Keratinocyte (primary cell): ENCODE measurements around the gene PTPRN2. TPM values are rescaled to one million over a fixed set of nuclear protein-coding genes. Genes with fewer than 3 reads are reported as not detected.
"Not testable (repeated sequence)": the region's sequence is repeated elsewhere in the genome, so short reads cannot be mapped to it uniquely, and the experiment has no call there.

ENCODE experiments used
- DNase-seq: peaks from one replicate; pipeline ENCODE4 v3.0.0-alpha.2; 2011; ENCODE audit warnings: low read depth, missing footprints, low spot score
- FAIRE-seq: peaks from 2 replicates; lab custom pipeline; 2011; peaks lifted over from hg19 to GRCh38; lab: Jason Lieb, UNC
- H2AFZ ChIP-seq: 2 replicates; pipeline ENCODE4 v1.6.0; 2012; ENCODE audit warnings: low read length, control low read depth, inconsistent platforms; ENCODE audit not compliant: control insufficient read depth
- H3K27ac ChIP-seq: 2 replicates; pipeline ENCODE4 v1.5.1; 2011; ENCODE audit warnings: low read length; ENCODE audit not compliant: control insufficient read depth, insufficient read depth
- H3K27me3 ChIP-seq: 3 replicates; pipeline ENCODE4 v1.6.0; 2011; ENCODE audit warnings: low read length; ENCODE audit not compliant: control insufficient read depth, insufficient read depth; ENCODE audit errors: extremely low read depth
- H3K36me3 ChIP-seq, 2 experiments: 2 replicates in 1 of 2; 3 replicates in 1 of 2; pipeline ENCODE4 v1.5.1; 2011; ENCODE audit warnings: low read length in 2 of 2, mild to moderate bottlenecking in 1 of 2; ENCODE audit not compliant: control insufficient read depth in 2 of 2, insufficient read depth in 2 of 2; ENCODE audit errors: extremely low read depth in 1 of 2
- H3K4me1 ChIP-seq: 3 replicates; pipeline ENCODE4 v1.5.1; 2011; ENCODE audit warnings: low read length; ENCODE audit not compliant: control insufficient read depth, insufficient read depth; ENCODE audit errors: extremely low read depth
- H3K4me2 ChIP-seq: 3 replicates; pipeline ENCODE4 v1.6.0; 2011; ENCODE audit warnings: low read depth, low read length; ENCODE audit not compliant: control insufficient read depth, insufficient read depth; ENCODE audit errors: extremely low read depth
- H3K4me3 ChIP-seq, 3 experiments: fragments of 200-600 bp in 1 of 3; sonication (generic) in 1 of 3; 2 replicates in 2 of 3; 3 replicates in 1 of 3; pipeline ENCODE4 v1.5.1; 2011 to 2016; ENCODE audit warnings: low read length in 3 of 3, mild to moderate bottlenecking in 3 of 3, control low read depth in 2 of 3, inconsistent platforms in 1 of 3, low read depth in 1 of 3, mixed read lengths in 1 of 3, mixed run types in 1 of 3, moderate library complexity in 1 of 3; ENCODE audit not compliant: control insufficient read depth in 2 of 3, insufficient read depth in 2 of 3; ENCODE audit errors: extremely low read depth in 1 of 3
- H3K79me2 ChIP-seq: 2 replicates; pipeline ENCODE4 v1.6.0; 2012; ENCODE audit warnings: low read length; ENCODE audit not compliant: control insufficient read depth, insufficient read depth
- H3K9ac ChIP-seq: 3 replicates; pipeline ENCODE4 v1.6.0; 2011; ENCODE audit warnings: low read length; ENCODE audit not compliant: control insufficient read depth, insufficient read depth; ENCODE audit errors: extremely low read depth
- H3K9me1 ChIP-seq: 3 replicates; pipeline ENCODE4 v1.6.0; 2011; ENCODE audit warnings: low read length; ENCODE audit not compliant: control insufficient read depth, insufficient read depth; ENCODE audit errors: extremely low read depth
- H3K9me3 ChIP-seq: 2 replicates; pipeline ENCODE4 v1.5.1; 2012; ENCODE audit warnings: low read depth, low read length; ENCODE audit not compliant: control insufficient read depth
- H4K20me1 ChIP-seq: 3 replicates; pipeline ENCODE4 v1.6.0; 2011; ENCODE audit warnings: low read length; ENCODE audit not compliant: control insufficient read depth, insufficient read depth; ENCODE audit errors: extremely low read depth
- EZH2 ChIP-seq: IDR thresholded peaks from one replicate; pipeline ENCODE4 v1.6.1; 2012; ENCODE audit warnings: inconsistent platforms, mild to moderate bottlenecking, low read length, moderate library complexity
- dilution Hi-C: fragments of 300-500 bp; cut with MboI; formaldehyde crosslinking; loops from one replicate; pipeline ENCODE4 v1.7.0; 2020; ENCODE audit warnings: low sequenced_read_pairs; ENCODE audit not compliant: extremely low pct_ligation_motif_present
- polyA plus RNA-seq, 5 experiments: library from polyadenylated mRNA; depleted of rRNA in 3 of 5; stranded (reverse) in 3 of 5; stranded (forward) in 1 of 5; unstranded in 1 of 5; fragments of >200 nt; gene quantifications; 1 replicate in 1 of 5; 2 replicates in 3 of 5; 3 replicates in 1 of 5; pipeline versions ENCODE4 v1.2.1 to v1.2.3, GENCODE V29; 2011 to 2012; ENCODE audit warnings: missing spikeins in 2 of 5, low read depth in 1 of 5, low replicate concordance in 1 of 5
- TF ChIP-seq, protein P1 (sequence below), 3 experiments: IDR thresholded peaks in 1 of 3; conservative IDR thresholded peaks in 1 of 3; optimal IDR thresholded peaks in 1 of 3; 2 replicates in 2 of 3; 3 replicates in 1 of 3; pipeline versions ENCODE3 to v1.5.1; 2011; ENCODE audit warnings: low read length in 3 of 3, mild to moderate bottlenecking in 3 of 3, moderate library complexity in 2 of 3, control low read depth in 1 of 3, inconsistent platforms in 1 of 3; ENCODE audit not compliant: insufficient read depth in 2 of 3; ENCODE audit errors: extremely low read depth in 1 of 3

Gene PTPRN2
- polyA plus RNA-seq, 1 donor (not counting 4 experiments of a cell fraction or from before 2014, with no cell fraction given): not detected

DNA sequence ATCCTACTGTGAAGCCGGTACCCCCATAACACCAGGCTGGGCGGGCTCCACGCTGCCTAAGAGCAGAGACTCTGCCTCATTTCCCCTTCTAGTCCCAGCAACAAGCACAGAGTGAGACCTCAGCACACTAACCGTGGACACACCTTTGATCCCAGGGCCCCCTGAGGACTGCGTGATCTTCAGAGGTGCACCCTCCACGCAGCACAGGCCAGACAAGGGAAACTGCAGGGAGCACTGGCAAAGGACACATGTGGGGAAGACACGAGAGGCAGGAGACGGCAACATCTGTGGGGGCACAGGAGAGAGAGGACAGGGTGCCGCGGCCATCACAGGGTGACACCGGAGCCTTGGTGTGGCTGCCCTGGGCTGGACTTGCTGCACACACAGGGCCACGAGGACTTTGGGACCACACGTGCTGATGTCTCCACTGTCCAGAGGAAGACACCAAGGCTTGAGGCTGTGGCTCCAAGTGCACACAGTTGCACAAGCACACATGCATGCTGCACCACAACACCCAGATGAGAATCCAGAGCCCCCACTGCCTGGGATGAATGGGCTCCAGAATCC, 128.8 kb downstream of the PTPRN2 start:
- no peak for TF ChIP-seq EZH2
- TF ChIP-seq, protein P1, sequence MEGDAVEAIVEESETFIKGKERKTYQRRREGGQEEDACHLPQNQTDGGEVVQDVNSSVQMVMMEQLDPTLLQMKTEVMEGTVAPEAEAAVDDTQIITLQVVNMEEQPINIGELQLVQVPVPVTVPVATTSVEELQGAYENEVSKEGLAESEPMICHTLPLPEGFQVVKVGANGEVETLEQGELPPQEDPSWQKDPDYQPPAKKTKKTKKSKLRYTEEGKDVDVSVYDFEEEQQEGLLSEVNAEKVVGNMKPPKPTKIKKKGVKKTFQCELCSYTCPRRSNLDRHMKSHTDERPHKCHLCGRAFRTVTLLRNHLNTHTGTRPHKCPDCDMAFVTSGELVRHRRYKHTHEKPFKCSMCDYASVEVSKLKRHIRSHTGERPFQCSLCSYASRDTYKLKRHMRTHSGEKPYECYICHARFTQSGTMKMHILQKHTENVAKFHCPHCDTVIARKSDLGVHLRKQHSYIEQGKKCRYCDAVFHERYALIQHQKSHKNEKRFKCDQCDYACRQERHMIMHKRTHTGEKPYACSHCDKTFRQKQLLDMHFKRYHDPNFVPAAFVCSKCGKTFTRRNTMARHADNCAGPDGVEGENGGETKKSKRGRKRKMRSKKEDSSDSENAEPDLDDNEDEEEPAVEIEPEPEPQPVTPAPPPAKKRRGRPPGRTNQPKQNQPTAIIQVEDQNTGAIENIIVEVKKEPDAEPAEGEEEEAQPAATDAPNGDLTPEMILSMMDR (optimal IDR thresholded peaks at IDR 0.05 in 1 of 3, IDR thresholded peaks at IDR 0.05 in 1 of 3, conservative IDR thresholded peaks at IDR 0.05 in 1 of 3; ENCODE audit: extremely low read depth in 1 of 3, insufficient read depth in 2 of 3, low read length in 3 of 3): no peak
- Histone ChIP-seq H3K9me3 (peaks cover 13% of the 10 kb centered on the region), H3K4me2 (no peak overlapping the region), H3K4me3 (no peak overlapping the region), H3K27ac (no peak overlapping the region), H3K9me1 (no peaks in the 10 kb centered on the region), H2AFZ (no peak overlapping the region), H3K4me1 (no peaks in the 10 kb centered on the region), H3K79me2 (no peaks in the 10 kb centered on the region), H3K9ac (no peak overlapping the region), H3K36me3 (no peaks in the 10 kb centered on the region), H3K27me3 (no peaks in the 10 kb centered on the region), H4K20me1 (no peaks in the 10 kb centered on the region)
- dilution Hi-C loops: no loop called here
- DNase-seq (no peak), FAIRE-seq (no peak)

DNA sequence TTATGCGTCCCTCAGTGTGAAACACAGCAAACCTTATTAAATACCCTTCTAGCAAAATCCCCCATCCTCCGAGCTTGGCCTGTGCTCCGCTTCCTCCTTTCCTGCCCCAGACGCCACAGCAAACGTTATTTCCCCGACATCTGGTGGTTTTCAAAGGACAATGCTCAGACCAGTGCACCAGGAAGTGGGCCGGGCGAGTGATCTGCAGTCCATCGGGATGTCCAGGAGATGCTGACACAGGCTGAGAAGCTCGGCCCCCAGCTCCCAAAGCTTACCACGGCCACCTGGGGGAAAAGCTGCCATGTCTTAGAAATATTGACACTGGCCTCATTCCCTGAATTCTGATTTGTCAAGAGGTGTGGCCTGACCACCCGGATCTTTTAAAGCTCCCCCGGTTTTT, 129.5 kb downstream of the PTPRN2 start:
- no peak for TF ChIP-seq EZH2
- TF ChIP-seq, protein P1 (optimal IDR thresholded peaks at IDR 0.05 in 1 of 3, IDR thresholded peaks at IDR 0.05 in 1 of 3, conservative IDR thresholded peaks at IDR 0.05 in 1 of 3; ENCODE audit: extremely low read depth in 1 of 3, insufficient read depth in 2 of 3, low read length in 3 of 3): no peak
- H3K4me1 ChIP-seq: no peaks in the 10 kb centered on the region
- no peak overlapping the region for H3K4me3 ChIP-seq
- FAIRE-seq (no peak), DNase-seq (no peak)
- H3K36me3 ChIP-seq: no peaks in the 10 kb centered on the region
- no peak overlapping the region for H3K27ac ChIP-seq
- dilution Hi-C loops: no loop called here
- H3K9ac ChIP-seq: no peak overlapping the region
- peaks cover 12% of the 10 kb centered on the region for H3K9me3 ChIP-seq
- H3K79me2 ChIP-seq: no peaks in the 10 kb centered on the region
- no peaks in the 10 kb centered on the region for H4K20me1 ChIP-seq
- H3K27me3 ChIP-seq: no peaks in the 10 kb centered on the region
- no peaks in the 10 kb centered on the region for H3K9me1 ChIP-seq
- H2AFZ ChIP-seq: no peak overlapping the region
- no peak overlapping the region for H3K4me2 ChIP-seq

DNA sequence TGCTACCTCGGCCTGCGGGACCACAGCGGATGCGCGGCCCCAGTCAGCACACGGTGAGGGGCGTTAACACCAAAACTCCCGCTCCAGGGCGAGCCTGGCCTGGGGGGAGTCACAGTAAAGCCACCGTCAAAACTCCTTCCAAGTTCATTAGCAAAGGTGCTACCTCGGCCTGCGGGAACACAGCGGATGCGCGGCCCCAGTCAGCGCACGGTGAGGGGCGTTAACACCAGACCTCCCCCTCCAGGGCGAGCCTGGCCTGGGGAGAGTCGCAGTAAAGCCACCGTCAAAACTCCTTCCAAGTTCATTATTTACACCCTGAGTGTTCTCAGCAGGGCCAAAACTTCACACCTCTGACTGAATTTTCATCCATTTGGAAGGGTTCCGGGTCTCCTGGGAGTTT, 130.0 kb downstream of the PTPRN2 start:
- H3K79me2 ChIP-seq, H3K27me3 ChIP-seq, dilution Hi-C loops, DNase-seq, H3K4me3 ChIP-seq, H3K9ac ChIP-seq, H3K4me1 ChIP-seq, FAIRE-seq, H4K20me1 ChIP-seq, H3K9me1 ChIP-seq, H3K4me2 ChIP-seq, H2AFZ ChIP-seq, H3K36me3 ChIP-seq, H3K27ac ChIP-seq: not testable (repeated sequence)
- peaks cover 12% of the 10 kb centered on the region for H3K9me3 ChIP-seq
